ENCODE results near the gene SRSF2.
"Not testable (repeated sequence)": the region's sequence is repeated elsewhere in the genome, so short reads cannot be mapped to it uniquely, and the experiment has no call there.

SRSF2 gene

GRCh38 chr17:76740329-76741118, 3.4 kb upstream of the SRSF2 start:
- no peak for DNase-seq
- in situ Hi-C loops (cut with MboI; ENCODE audit: low pct_unique_long_range_greater_than_20kb, low sequenced_read_pairs): no loop called here

GRCh38 chr17:76739568-76740115, 2.5 kb upstream of the SRSF2 start:
- in situ Hi-C loops (cut with MboI; ENCODE audit: low pct_unique_long_range_greater_than_20kb, low sequenced_read_pairs); DNase-seq: not testable (repeated sequence)

GRCh38 chr17:76738468-76738850, 1.3 kb upstream of the SRSF2 start:
- DNase-seq: peak; percentile 29
- in situ Hi-C loops (cut with MboI; ENCODE audit: low pct_unique_long_range_greater_than_20kb, low sequenced_read_pairs): no loop called here

GRCh38 chr17:76737676-76738467, 741 bp upstream of the SRSF2 start, which contains the start of gene MFSD11:
MFSD11 (plus strand) TSS chr17:76738119; CDS start chr17:76738353, 234 bp downstream.
- in situ Hi-C loops (cut with MboI; ENCODE audit: low pct_unique_long_range_greater_than_20kb, low sequenced_read_pairs): no loop called here
- peak; percentile 96 for DNase-seq

GRCh38 chr17:76736349-76737081, 616 bp downstream of the SRSF2 start:
- in situ Hi-C loops (cut with MboI; ENCODE audit: low pct_unique_long_range_greater_than_20kb, low sequenced_read_pairs): no loop called here
- DNase-seq: peak; percentile 51

- DNase-seq: peak; percentile 32
- in situ Hi-C loops (cut with MboI; ENCODE audit: low pct_unique_long_range_greater_than_20kb, low sequenced_read_pairs): no loop called here
Observed at GRCh38 chr17:76735586-76736348, 1.4 kb downstream of the SRSF2 start.

GRCh38 chr17:76735006-76735405, 2.1 kb downstream of the SRSF2 start:
- in situ Hi-C loops (cut with MboI; ENCODE audit: low pct_unique_long_range_greater_than_20kb, low sequenced_read_pairs): no loop called here

GRCh38 chr17:76734080-76734840, 2.9 kb downstream of the SRSF2 start:
- peak; percentile 71 for DNase-seq
- in situ Hi-C loops (cut with MboI; ENCODE audit: low pct_unique_long_range_greater_than_20kb, low sequenced_read_pairs): no loop called here

More at GRCh38 chr17:76735006-76735405, 2.1 kb downstream of the SRSF2 start:
- DNase-seq: peak; percentile 46

- DNase-seq: no peak
- in situ Hi-C loops (cut with MboI; ENCODE audit: low pct_unique_long_range_greater_than_20kb, low sequenced_read_pairs): no loop called here
Observed at GRCh38 chr17:76733618-76733957, 3.5 kb downstream of the SRSF2 start.

GRCh38 chr17:76732734-76733617, 4.2 kb downstream of the SRSF2 start:
- no peak for DNase-seq
- in situ Hi-C loops (cut with MboI; ENCODE audit: low pct_unique_long_range_greater_than_20kb, low sequenced_read_pairs): no loop called here

GRCh38 chr17:76731800-76732733, 5.1 kb downstream of the SRSF2 start:
- DNase-seq; in situ Hi-C loops (cut with MboI; ENCODE audit: low pct_unique_long_range_greater_than_20kb, low sequenced_read_pairs): not testable (repeated sequence)

GRCh38 chr17:76727745-76728456, 9.2 kb downstream of the SRSF2 start:
- DNase-seq: peak; percentile 50
- in situ Hi-C loops (cut with MboI; ENCODE audit: low pct_unique_long_range_greater_than_20kb, low sequenced_read_pairs): no loop called here

GRCh38 chr17:76726776-76727718, 10.1 kb downstream of the SRSF2 start, which contains the start of gene METTL23:
METTL23 (plus strand) TSS chr17:76726839; CDS start chr17:76729711, 2,872 bp downstream.
- DNase-seq: peak; percentile 77
- in situ Hi-C loops (cut with MboI; ENCODE audit: low pct_unique_long_range_greater_than_20kb, low sequenced_read_pairs): no loop called here

GRCh38 chr17:76726231-76726775, 10.8 kb downstream of the SRSF2 start, which contains the start of gene JMJD6:
JMJD6 (minus strand) TSS chr17:76726606; CDS start chr17:76726475, 131 bp downstream.
- in situ Hi-C loops (cut with MboI; ENCODE audit: low pct_unique_long_range_greater_than_20kb, low sequenced_read_pairs): no loop called here
- peak; percentile 98 for DNase-seq

All from KBM-7 (cell line).